ENCODE data around the gene EARS2.

GRCh38 chr16:23512168-23512695, 44.9 kb downstream of the EARS2 start:
- TF ChIP-seq POLR2A (IDR thresholded peaks at IDR 0.05), result no peak
- TF ChIP-seq CTCF (IDR thresholded peaks at IDR 0.05), result no peak
